Forelimb muscle (tissue), 1 donor: ENCODE measurements around the gene GATA5. TPM values are rescaled to one million over a fixed set of nuclear protein-coding genes. Genes with fewer than 3 reads are reported as not detected.

Experiments used
- DNase-seq: peaks from one replicate; pipeline ENCODE4 v3.0.0-alpha.2; 2013; ENCODE audit warnings: low read depth
- polyA plus RNA-seq: library from polyadenylated mRNA; unstranded; fragments of 120-200 nt; gene quantifications from one replicate; pipeline ENCODE4 v1.2.1, GENCODE V29; 2013; ENCODE audit not compliant: insufficient read length

Gene GATA5
- polyA plus RNA-seq, 1 donor, result 0.09 TPM

GRCh38 chr20:62487561-62488354 is 12.0 kb upstream of the GATA5 start:
- no peak for DNase-seq

- no peak for DNase-seq
These were observed 11.3 kb upstream of the GATA5 start for GRCh38 chr20:62487118-62487517.

- no peak for DNase-seq
These were observed 10.7 kb upstream of the GATA5 start for GRCh38 chr20:62486484-62486883.

GRCh38 chr20:62485701-62486089 is 9.9 kb upstream of the GATA5 start:
- DNase-seq, result no peak

- DNase-seq, result peak; percentile 24
These were observed 9.4 kb upstream of the GATA5 start for GRCh38 chr20:62485062-62485700.

GRCh38 chr20:62484478-62484877 is 8.7 kb upstream of the GATA5 start:
- DNase-seq, result no peak

GRCh38 chr20:62483613-62484458 is 8.0 kb upstream of the GATA5 start:
- no peak for DNase-seq

GRCh38 chr20:62482974-62483373 is 7.2 kb upstream of the GATA5 start:
- DNase-seq, result no peak

- DNase-seq, result no peak
These were observed 6.5 kb upstream of the GATA5 start for GRCh38 chr20:62482146-62482809.

- no peak for DNase-seq
These were observed 5.8 kb upstream of the GATA5 start for GRCh38 chr20:62481425-62482145.

- DNase-seq, result no peak
These were observed 4.5 kb upstream of the GATA5 start for GRCh38 chr20:62480318-62480717.

- no peak for DNase-seq
These were observed 3.9 kb upstream of the GATA5 start for GRCh38 chr20:62479656-62480055.

- DNase-seq, result no peak
These were observed 3.4 kb upstream of the GATA5 start for GRCh38 chr20:62479156-62479555.

GRCh38 chr20:62477669-62478455 is 2.1 kb upstream of the GATA5 start:
- DNase-seq, result no peak

- no peak for DNase-seq
These were observed 452 bp upstream of the GATA5 start for GRCh38 chr20:62476056-62476838.

GRCh38 chr20:62475027-62475771 is 596 bp downstream of the GATA5 start:
- no peak for DNase-seq

- DNase-seq, result no peak
These were observed 1.2 kb downstream of the GATA5 start for GRCh38 chr20:62474604-62475026.

- DNase-seq, result no peak
These were observed 1.8 kb downstream of the GATA5 start for GRCh38 chr20:62473717-62474603.
